Stimulated activated CD8-positive, alpha-beta memory T cell treated with anti-CD3 and anti-CD28 coated beads, Interleukin-7, amount 100 ng/mL, for 4 hours (primary cell): Measurements from ENCODE around the gene KIFC3.

ENCODE experiments used
- DNase-seq, 2 donors: peaks; one replicate each; pipeline ENCODE4 v3.0.0-alpha.2; 2020; ENCODE audit warnings: low read depth in 2 of 2

Gene KIFC3

DNA sequence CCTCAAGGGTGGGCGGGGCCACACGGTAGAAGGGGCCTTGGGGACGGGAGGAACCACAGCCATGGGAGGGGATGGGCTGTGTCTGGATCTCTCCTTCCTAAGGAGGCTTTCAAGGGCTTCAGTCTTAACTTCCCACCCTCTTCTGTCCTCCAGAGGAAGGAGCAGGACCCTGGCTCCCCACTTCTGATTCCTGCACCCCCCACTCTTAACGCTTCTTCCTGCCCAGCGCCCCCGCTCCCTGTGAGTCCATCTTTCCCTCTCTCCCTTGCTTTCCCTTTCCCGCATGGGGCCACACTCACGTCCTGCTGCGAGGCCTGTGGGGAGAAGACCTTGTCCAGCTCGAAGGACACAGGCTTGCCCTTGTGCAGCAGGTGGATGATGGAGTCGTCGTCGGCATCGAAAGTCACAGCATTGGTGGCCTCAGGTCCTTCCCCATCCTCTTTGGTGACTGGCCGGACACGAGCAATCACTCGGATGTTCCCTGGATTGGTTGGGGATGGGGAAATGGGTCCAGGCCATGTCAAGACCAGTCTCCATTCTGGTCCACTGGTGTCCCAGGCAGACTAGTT lies 37.0 kb downstream of the KIFC3 start:
- no peak for DNase-seq

DNA sequence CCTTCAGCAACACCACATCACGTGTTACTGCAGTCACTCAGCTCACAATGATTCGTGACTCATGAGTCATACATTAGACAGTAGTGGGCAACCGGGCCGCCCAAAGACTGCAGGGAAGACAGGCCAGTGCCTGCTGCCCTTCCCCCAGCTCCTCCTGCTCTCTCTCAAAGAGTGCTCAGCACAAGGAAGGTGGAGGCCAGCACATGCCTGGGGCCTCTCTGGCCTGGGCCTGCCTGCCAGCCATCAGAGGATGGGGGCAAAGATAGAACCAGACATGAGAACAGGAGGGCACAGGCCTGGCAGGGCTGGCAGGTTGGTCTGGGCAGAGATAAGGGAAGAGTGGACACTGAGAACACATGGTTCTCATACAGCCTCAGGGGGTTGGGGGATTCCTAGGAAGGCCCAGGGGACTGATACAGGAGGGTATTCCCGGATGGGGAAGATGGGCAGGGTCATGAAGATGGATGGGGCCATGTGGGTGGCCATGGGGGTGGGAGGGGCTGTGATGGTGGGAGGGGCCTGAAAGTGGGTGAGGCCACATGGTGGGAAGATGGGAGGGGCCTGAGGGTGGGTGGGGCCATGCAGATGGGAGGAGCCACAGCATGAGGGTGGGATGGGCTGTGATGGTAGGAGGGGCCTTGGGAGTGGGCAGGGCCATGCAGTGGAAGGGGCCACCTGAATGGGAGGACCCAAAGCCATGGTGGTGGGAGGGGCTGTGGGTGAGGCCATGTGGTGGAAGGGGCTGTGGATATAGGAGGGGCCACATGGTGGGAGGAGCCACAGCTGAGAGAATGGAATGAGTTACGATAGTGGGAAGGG lies 37.7 kb downstream of the KIFC3 start:
- no peak for DNase-seq

DNA sequence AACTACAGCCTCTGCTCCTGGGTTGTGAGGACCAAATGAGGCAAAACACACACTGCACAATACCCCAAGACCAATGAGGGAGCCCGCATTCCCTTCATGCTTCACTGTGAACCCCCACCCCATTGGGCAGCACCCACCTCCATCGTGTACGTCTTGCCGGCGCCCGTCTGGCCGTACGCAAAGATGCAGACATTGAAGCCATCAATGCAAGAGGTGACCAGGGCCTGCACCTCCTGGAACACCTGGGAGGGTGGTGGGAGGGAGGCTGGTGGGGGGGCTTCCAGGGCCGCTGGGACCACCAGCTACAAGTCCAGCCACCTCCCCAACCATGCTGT lies 38.3 kb downstream of the KIFC3 start:
- no peak for DNase-seq

DNA sequence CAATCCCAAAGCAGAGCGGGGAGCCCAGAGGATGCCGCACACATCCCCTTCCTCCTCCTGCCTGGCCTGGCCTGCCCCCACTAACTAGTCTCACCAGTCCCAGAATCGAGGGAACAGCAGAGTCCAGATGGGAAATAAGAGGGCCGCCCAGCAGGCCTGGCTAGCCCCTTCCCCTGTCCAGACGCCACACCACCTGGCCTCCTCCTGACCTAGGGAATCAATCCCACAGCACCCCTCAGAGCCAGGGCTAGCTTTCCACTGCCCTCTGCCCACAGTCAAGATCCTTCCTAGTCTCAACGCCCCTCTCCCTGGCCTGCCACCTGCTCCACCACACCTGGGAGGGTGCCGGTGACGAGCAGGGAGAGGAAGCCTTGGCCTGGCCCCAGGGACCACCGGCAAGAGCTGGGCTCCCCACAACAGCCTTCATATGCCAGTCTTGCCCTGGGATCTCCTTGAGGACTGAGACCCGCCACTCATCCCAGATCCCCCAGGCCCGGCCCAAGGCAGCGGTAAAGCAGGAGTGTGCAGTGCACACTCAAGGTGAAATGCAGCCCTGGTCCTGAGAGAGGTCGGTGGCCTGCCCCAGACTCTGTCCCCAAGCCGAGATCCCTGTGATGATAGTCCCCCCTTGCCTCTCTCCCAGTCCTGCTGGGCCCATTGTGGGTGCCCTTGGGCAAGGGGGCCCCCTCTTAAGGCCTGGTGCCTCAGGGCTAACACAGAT lies 38.8 kb downstream of the KIFC3 start:
- DNase-seq: no peak

DNA sequence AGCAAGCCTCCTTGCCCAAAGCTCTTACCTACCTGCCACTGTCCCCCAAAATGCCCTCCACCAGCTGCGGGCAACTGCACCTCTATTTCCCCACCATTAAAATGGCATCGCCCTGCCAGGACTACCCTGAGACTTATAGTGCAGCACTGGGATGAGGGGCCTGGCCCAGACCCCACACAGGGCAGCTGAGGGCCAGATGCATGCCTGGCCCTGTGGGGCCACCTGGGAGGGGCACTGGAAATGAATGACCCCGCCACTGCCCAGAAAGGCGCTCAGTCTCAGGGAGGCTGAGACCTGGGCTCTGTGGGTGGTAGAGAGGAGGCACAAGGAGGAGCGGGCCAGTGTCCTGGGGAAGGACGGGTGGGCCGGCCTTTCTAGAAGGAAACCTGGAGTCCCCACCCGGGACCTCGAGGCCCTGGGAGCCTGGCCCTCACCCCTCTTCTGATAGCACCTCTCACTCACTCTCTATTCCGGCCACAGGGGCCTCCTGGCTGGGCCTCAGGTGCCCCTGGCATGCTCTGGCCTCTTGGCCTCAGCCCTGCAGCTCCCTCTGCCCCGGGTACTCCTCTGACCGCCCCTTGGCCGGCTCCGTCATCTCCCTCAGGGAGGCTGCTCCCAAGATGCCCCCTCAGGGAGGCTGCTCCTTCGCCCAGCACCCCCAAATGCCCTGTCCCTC lies 39.8 kb downstream of the KIFC3 start:
- no peak for DNase-seq

DNA sequence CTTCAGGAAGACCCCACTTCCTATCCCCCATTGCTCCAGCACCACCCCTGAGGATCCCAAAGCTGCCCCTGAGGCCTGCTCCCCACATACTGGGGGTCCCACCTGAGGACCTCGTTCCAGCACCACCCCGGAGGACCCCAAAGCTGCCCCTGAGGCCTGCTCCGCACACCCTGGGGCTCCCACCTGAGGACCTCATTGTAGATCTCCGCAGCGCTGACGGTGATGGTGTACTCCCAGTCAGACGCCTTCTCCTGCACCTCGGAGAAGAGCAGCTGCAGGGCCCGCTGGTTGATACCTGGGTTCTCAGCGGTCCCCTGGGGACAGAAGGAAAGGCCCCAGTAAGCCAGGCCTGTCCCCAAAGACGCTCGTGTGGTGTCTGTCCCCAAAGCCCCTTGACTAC lies 40.3 kb downstream of the KIFC3 start:
- DNase-seq: no peak

DNA sequence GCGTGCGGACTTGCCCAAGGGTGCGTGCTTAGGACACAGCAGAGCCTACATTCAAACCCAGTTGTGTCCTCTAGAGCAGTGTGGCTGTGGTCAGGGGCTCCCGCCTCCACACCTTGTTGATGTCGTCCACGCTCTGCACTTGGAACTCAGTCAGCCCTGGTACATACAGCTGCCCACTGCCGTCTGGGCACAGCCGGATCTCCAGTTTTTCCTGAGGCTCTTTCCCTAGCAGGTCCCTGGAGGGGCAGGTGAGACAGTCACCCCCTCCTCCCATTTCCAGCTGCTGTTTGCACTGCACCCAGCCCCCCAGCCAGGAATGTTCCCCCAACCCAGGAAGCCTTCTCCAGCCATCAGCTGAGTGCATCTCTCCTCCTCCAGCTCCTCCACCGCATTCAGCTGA lies 41.0 kb downstream of the KIFC3 start:
- DNase-seq: no peak

DNA sequence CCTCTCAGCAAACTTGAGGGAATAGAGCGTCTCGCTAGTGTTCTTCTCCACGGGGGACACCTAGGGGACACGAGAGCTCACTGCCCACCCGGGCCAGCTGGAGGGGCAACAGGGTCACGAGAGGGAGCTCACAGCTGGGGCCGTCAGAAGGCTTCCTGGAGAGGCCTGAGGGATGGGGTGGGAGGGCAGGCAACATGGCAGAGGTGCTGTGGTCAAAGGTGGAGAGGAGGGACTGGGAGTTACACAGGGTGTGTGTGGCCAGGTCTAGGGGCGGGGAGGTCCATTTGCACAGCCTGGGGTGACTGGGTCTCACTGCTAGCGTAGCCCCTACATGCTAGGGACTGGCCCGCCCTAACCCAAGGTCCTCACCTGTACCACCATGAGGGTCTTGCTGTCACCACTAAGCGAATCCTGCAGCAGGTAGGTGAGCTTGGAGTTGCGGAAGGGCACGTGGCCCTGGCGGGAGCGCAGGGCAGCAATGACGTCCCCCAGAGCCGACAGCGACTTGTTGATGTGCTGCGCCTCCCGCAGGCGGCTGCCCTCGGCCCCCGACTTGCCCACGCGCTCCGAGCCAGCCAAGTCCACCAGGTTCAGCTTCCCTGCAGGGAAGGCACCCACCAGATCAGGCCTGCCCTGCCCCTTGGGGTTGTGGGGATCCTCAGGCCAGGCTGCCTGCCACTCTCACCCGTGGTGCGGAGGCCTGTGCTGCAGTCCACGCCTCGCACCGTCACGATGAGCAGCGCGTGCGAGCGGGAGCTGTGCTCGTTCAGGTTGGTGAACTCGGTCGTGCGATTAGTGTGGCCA lies 41.7 kb downstream of the KIFC3 start:
- no peak for DNase-seq

DNA sequence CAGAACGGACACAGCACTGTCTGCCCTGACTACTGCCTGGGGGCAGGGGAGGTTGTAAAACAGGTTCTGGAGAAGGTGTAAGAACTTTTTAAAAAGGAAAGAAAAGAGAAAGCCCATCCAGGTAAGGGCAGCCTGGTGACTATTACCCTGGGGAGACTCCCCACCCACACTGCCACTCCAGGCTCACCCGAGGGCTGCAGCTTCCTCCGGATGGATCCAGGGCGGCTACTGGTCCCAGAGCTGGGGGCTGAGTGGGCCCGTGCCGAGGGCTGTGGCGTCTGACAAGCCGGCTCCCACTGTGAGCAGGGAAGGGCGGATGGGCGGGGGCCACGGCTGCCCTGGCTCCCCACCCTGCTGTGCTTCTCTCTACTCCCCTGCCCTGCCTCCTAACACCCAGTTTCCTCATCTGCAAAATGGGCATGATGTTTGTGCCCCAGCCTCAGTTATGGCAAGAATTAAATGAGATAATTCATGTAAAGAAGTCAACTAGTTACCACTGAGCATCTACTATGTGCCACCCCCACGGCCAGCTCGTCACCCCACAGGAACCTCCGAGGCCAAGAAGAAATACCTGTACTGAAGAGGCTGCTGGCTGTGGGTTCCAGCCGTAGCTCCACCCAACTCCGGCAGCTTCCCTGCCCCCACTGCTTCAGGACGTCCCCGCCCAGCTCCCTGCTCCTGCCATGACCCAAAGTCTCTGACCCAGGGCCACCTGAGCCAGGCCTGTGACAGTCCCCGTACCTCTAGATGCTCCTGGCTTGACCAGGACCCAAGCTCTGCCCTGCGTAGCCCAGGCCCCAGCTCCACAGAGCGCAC lies 42.5 kb downstream of the KIFC3 start:
- no peak for DNase-seq

DNA sequence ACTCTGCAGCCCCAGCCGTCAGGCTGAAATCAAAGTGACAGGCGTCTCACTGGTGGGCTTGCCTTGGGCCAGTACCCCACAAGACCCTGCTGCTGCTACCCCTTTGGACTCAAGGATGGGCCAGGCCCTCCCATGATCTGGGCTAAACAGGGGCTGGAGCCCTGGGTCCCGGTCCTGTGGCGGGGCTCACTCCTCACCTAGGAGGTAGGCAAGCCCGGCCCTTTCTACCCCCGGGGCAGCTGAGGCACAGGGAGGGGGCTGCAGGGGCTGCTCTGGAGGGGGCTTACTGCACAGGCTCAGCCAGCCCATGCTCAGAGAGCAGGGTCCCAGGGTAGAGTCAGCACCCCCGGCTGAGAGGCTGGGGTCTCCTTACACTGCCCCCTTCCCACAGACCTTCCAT lies 43.2 kb downstream of the KIFC3 start:
- no peak for DNase-seq

DNA sequence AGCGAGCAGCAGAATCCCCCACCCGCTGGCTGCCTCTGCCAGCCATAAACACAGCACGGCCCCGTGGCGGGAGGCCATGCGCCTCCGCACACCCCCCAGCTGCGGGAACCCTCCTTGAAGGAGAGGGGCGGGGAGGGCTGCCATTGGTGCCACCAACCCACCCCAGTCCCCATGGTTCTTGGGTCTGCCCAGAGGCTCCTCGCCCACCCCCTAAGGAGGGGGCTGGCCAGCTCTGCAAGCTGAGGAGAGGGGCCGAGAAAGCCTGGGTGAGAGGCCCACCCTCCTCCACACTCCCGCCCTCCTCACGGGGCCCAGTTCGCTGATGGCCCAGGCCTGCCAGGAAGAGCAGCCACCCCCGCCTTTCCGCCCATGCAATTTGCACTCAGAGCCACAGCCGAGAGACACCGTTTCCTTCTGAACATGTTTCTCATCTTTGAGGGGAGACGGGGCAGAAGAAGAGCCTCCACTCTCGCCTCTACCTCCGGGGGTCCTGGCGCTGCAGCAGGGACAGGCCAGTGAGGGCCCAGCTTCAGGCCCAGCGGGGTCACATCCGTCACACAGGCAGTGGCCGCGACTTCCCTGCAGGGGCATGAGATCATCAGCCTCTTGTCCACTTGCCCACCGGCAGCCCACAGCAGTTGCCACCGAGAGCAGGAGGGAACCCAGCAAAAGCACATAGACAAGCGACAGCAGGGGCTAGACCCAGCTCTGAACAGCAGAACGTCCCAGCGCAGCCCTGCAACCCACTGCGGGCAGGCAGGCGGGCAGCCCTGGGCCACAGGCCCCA lies 43.8 kb downstream of the KIFC3 start:
- peak in 1 of 2 donors; percentile 10 for DNase-seq

DNA sequence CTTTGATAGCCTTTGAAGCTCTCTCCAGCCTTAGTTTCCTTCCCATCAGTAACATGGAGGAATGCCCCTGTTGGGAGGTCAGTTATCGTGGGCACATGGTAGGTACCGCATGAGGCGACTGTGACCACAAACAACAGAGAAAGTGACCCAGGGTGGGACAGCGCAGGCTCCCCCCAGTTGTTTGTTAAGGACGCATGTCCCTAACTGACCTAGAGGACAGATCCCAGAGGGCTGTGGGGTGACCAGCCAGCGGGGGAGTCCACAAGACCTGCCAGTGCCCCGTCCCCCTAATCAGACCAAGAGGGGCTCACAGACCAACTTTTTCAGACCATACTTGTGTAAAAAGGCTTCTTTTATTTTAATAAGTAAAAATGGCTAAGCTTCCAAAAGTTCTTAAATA lies 44.4 kb downstream of the KIFC3 start:
- no peak for DNase-seq

DNA sequence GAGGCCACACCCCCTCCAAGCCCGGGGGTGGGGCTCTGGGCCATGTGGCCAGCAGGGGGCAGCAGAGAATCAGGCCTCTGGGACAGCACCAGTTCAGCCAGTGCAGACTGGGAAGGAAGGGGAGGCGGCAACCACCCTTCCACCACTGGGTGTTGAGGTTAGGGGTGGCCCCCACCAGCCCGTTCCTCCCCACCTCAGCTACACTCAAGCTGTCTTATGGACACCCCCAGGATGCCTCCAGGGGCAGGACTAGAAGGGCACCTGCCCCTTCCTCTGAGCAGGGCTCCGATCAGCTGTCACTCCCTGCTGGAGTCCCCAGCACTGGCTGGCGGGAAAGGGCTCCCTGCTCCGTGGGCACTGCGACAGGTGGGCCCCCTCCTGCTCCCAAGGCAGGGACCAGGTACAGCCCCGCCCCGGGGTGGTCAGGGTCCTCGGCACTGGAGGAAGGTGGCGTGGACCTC lies 44.9 kb downstream of the KIFC3 start:
- DNase-seq: peak; percentile 64 to 74

DNA sequence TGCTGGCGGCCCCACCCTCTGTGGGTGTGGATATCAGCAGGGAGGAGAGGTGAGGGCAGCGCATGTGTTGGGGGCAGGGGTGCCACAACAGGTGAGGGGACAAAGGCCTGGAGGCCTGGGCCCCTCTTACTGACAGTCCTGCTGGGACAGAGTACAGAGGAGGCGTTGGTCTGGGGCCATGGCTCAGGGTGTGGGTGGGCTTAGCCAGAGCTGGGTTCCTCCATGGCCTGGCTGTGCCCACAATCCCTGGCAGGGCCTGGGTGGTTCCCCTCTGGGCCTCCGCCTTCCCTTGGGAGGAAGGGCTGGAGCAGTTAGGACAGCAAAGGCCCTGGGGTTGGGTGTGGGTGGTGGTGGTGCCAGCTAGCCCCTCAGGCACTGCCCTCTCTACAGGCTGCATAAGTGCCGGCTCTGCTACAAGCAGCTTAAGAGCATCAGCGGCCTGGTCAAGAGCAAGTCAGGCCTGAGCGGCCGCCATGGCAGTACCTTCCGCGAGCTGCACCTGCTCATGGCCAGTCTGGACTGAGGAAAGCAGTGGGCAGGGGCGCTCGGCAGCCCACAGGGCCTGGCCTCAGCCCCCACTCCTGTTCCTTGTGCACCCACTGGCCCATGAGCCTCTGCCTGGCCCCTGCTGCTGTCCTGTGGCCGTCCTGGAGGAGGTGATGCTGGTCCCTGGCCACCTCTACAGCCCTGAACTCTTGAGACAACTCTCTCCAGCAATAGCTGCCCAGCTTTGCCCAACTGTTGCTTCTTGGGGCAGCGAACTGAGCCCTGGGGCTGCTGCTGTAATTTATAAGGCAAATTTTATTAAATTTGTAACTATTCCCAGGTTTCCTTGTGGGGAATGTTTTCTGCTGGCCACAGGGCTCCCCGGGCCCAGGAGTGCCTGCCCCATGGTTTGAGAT lies 45.6 kb downstream of the KIFC3 start:
- DNase-seq: no peak

DNA sequence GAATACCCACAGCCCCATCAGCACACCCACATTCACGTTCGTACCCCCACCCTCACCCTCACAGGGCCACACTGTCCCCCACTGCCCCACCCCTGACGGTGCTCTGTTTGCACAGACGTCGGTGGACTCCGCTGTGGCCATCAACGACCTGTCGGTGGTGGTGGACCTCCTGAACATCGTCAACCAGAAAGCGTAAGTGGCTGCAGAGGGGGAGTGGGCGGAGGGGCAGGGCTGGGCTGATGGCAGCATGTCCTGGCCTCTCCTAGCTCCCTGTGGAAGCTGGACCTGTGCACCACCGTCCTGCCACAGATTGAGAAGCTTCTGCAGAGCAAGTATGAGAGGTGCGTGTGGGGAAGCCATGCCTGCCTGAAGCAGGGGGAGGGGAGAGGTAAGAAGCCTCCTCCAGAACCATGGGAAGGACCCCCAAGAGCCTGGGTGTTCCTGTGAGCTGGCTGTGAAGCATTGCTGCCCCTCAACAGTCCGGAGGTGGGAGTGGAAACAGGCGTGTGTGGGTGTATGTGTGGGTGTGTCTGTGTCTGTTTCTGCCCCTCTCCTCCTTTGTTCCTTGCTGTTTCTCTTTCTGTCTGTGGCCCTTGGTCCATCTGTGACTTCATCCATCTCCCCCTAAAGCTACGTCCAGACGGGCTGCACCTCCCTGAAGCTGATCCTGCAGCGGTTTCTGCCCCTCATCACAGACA lies 46.4 kb downstream of the KIFC3 start:
- no peak for DNase-seq

DNA sequence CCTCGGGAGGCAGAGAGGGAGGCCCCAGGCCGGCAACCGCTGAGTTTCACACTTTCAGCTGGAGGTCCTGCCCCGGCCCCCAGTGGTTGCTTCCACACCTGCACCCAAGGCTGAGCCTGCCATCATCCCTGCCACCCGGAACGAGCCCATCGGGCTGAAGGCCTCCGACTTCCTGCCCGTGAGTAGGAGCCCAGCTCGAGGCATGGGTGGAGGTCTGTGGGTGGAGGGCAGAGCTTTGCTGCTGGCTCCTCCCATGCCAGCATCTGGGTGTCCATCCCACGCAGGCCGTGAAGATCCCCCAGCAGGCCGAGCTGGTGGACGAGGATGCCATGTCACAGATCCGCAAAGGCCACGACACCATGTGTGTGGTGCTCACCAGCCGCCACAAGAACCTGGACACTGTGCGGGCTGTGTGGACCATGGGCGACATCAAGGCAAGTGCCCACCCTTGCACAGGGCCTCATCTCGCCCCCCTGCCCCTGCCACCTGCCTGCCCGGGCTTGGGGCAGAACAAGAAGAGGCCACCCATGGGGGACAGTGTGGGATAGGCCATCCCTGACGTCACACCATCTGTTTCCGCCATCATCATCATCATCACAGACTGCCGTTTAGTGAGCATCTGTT lies 47.1 kb downstream of the KIFC3 start:
- no peak for DNase-seq

DNA sequence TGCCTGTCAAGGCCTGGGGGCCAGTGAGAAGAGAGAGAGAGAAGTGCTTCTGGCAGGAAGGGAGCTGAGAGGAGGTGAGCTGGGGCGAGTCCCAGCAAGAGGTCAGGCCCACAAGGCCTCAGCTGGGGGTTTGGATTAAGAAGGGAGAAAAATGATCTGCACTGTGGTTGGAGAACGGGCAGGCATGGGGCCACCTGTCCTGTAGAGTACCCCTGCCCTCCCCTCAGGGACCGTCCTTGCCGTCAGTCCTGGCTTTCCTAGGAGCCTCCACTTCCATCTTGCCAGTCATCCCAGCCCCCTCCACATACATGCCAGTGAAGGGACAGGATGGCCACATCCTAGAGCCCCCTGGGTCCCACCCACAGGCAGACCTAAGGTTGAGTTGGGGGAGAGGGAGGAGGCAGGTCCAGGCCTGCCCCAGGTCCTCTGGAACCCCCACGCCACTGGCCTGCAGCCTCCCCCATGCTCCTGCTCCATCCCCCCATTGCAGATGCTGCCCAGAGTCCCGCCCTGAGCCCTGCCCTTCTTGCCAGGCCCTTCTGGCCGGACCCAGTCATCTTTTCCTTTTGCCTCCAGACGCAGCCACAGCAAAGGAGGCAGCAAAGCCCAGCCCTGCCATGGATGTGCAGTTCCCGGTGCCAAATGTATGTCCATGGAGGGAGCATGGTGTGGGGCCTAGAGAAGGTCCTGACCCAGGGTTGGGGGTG lies 47.8 kb downstream of the KIFC3 start:
- no peak for DNase-seq
